HG03457 (cell line): ENCODE results near the gene FKBP15.
"Not testable (repeated sequence)": the region's sequence is repeated elsewhere in the genome, so short reads cannot be mapped to it uniquely, and the experiment has no call there.

Source experiments
- ATAC-seq: cut with Tn5 transposase; IDR thresholded peaks from one replicate; pipeline ENCODE4 v1.9.1; 2021; ENCODE audit warnings: moderate number of reproducible peaks; ENCODE audit not compliant: unreplicated experiment

The FKBP15 gene

DNA sequence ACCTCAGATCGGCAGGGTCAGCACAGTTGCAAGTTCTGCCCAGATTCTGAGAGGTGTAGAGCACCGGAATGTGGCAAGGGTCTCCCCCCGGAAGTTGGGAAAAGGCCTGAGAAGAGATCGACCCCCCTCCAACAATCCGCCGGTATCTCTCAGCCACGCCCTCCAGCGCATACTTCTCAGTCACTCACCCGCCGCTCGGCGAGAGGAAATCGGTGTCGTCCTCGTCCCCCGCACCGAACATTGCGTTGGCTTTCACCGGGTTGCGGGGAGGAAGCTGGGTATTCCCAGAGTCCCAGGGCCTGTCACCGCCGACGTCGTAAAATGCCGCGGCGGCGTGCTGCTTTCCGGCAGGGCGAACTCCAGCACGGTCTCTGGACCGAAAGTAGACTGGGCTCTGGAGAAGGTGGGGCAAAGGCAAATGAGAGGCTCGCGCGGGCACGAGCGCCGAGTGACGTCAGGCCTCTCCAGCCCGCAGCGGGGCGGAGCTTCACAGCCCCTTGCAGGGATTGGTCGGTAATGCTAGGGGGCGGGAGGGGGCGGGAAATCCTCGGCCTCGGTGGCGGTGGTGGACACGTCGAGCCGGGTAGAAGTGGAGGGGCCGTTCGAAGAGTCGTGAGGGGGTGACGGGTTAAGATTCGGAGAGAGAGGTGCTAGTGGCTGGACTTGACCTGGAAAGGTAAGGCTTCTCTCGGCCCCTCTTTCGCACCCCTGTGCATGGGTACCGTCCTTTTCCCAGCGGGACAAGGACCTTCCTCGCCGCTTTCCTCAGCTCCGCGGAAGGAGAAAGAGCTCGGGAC, at the start of gene FKBP15, which contains the start of gene SLC31A1:
TSS of gene FKBP15 (minus strand) at position 275 of the 797 bp plus-strand sequence. CDS start at position 241, 34 bp downstream.
TSS of gene SLC31A1 (plus strand) at position 542 of the 797 bp plus-strand sequence. CDS start 34,605 bp downstream, outside the sequence.
- peak; percentile 70 for ATAC-seq

GRCh38 chr9:113269871-113270270, 48.8 kb upstream of the FKBP15 start:
- no peak for ATAC-seq

DNA sequence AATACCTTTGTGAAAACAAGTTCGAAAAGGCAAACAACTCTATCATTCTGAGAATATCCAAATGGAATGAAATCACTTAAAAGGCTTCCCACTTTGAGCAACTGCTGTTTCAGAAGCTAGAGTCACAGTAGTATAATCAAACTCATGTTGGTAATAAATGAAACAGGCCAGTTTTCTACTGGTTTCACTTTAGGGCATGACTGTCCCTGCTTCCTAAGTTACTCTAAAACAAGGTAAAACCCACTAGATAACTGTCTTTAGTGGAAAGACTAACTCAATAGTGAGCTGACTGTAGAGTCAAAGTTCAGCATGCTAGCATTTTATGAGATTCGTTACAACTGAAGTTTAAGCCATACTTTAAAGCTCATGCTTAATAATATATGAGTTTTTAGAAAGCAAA, 48.3 kb upstream of the FKBP15 start:
- no peak for ATAC-seq

- no peak for ATAC-seq
These were observed 47.0 kb upstream of the FKBP15 start for GRCh38 chr9:113267911-113268566.

DNA sequence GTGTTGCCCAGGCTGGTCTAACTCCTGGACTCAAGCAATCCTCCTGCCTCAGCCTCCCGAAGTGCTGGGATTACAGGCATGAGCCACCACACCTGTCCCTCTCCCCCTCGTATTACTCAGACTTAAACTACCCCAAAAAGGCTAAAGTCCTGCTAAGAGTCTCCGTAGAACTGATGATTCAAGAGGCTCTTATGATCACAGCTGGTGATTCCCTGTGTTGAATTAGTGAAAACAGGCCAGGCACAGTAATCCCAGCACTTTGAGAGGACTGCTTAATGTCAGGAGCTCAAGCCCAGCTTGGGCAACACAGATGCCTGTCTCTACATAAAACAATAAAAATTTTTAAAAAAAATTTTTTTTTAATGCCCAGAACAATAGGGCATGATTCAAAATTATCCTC, 45.1 kb upstream of the FKBP15 start:
- ATAC-seq: no peak

DNA sequence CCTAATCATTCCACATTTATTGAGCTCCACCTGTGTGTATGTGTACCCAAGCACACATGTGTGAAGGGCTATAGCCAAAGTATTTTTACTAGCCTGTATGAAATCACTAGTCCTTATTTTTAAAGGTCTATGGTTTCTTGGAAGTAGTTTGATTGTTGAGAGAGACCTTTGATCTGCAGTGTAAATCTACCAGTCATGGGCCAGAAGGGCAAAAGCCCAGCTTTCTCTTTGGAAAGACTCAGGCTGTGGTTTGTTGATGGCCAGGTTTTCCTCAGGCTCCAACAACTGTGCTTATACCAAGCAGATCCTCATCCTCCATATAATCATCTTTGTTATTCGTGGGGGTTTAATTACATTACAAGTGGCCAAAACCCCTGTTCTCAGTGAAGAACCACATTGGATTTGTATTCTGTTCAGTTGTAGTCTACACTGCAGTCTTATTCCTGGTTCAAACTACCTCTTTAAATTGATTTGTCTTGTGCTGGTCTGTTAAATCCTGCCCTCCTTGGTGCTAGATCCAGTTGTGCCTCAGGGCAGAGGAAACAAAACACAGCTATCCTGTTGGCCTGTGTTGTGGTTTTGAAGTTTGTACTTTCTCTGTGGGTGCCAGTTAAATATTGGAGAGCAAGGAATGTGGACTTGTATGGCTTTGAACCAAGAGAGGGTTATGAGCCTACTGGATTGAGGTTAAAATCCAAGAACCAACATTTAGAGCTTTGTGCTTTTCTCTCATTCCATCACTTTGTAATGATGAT, 41.0 kb upstream of the FKBP15 start:
- no peak for ATAC-seq

DNA sequence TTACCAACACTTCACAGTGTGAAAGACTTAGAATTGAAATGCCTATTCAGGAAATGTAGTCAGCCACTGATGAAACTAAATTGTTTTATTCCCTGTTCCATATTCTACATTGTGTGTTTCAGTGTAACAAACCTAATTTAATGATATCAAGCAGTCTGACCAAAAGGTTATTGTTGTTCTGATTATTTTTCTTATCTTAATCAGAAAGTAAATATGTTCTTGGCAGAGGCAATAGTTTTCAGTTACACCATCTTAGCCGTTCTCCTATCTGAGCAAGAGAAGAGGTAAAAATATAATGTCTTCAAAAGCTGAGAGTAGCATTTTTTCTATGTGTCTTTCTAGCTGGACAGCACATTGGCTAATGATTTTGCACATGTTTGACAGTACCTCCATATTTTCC, 37.2 kb upstream of the FKBP15 start:
- no peak for ATAC-seq

- no peak for ATAC-seq
These were observed 36.8 kb upstream of the FKBP15 start for GRCh38 chr9:113257863-113258262.

GRCh38 chr9:113255438-113255837, 34.4 kb upstream of the FKBP15 start:
- ATAC-seq: no peak

DNA sequence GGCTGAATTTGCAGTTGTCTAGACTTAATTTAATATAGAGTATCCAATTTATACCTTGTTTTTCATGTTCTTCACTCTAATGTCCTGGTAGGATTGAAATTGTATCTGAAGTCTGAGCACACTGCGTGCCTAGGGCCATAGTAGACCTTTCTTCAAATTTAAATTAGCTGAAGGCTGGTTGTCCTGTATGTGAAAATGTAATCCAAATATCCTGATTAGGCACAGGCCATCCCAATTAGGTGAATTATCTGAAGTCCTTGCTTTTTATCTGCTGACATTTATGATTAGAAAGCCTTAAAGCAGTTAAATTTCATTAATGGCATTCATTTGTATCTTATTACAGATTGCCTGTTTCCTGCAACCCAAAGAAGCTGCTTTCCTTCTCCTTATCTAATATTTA, 33.9 kb upstream of the FKBP15 start:
- ATAC-seq: no peak

DNA sequence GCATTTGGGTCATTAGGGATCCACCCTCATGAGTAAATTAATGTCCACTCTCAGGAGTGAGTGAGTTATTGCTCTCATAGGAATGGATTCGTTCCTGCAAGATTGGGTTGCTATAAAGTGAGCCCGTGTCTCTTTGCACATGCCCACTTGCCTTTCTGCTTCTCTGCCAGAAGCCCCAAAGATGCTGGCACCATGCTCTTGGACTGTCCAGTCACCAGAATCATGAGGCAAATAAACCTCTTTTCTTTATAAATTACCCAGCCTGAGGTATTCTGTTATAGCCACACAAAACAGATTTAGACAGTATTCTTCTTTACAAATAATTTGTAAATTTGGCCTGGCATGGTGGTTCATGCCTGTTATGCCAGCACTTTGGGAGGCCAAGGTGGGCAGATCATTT, 29.7 kb upstream of the FKBP15 start:
- no peak for ATAC-seq

- ATAC-seq: not testable (repeated sequence)
These were observed 28.6 kb upstream of the FKBP15 start for GRCh38 chr9:113249661-113250060.

GRCh38 chr9:113247640-113248039, 26.6 kb upstream of the FKBP15 start:
- ATAC-seq: no peak

DNA sequence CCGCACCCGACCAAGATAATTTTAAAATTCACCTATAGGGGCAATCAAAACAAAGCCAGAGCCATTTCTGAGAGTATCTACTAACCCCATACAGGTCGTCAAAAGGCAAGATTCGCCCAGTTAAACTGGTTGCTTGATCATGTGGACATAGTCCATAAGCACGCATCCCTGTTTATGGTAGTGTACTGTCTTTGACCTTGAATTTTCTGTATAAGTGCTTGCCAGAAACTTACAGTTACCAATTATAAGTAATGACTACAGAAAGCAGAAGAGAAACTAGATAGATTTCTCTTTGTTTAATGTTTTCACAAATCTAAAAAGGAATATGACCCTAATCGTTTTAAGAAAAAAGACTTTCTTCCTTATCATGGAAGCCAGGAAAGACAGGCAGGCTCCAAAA, 25.9 kb upstream of the FKBP15 start:
- no peak for ATAC-seq

- ATAC-seq: no peak
These were observed 24.8 kb upstream of the FKBP15 start for GRCh38 chr9:113245894-113246293.

DNA sequence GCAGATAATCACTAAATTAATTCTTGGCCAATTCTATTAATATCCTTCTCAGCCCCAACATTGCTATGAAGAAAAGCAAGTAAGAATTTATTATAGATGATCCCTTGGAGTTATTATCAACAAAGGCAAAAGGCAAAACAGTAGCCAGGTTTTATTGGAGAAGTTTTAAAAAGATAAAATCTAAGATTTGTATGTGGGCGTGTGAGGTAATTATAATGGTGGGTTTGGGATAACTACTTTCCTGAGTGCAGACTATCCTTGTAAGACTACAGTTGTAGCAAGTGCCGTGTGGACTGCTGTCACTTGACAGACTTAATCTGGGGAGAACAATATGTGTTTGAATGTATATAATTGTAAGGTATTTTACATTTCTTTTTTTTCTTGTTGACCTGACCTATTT, 23.5 kb upstream of the FKBP15 start:
- no peak for ATAC-seq

GRCh38 chr9:113241161-113241560, 20.1 kb upstream of the FKBP15 start:
- ATAC-seq: no peak

DNA sequence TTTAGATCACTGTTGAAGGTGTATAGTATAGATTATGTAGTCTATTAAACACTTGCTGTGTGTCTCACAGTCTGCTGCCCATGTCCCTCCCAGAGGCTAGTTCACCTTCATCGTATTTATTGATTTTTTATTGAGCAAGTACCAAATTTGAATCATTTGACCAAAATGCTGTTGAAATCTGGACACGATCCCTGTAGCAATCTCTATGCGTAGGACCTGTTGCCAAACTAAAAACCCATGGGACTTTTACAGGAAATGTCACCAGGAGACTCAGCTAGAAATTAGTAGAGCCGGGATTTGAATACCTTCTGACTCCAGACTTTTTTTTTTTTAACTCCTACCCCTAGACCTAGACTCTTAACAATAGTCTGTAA, 17.8 kb upstream of the FKBP15 start:
- ATAC-seq: no peak

DNA sequence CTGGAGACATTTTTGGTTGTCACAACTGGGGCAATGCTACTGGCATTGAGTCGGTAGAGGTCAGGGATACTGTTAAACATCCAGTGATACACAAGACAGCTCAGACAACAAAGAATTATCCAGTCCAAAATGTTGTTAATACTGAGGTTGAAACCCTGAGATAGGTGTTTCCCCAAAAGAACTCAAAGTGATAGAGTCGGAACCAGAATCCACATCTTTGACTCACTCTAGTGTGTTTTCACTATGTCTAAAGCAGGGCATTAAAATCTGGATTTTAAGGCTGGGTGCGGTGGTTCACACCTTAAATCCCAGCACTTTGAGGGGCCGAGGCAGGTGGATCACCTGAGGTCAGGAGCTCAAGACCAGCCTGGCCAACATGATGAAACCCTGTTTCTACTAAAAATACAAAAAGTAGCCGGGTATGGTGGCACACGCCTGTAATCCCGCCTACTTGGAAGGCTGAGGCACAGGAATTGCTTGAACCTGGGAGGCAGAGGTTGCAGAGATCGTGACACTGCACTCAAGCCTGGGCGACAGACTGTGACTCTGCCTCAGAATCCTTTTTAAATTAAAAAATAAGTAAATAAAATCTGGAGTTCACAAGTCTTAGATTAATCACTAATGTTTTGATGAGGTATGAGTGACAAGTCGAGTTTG, 17.3 kb upstream of the FKBP15 start:
- no peak for ATAC-seq

DNA sequence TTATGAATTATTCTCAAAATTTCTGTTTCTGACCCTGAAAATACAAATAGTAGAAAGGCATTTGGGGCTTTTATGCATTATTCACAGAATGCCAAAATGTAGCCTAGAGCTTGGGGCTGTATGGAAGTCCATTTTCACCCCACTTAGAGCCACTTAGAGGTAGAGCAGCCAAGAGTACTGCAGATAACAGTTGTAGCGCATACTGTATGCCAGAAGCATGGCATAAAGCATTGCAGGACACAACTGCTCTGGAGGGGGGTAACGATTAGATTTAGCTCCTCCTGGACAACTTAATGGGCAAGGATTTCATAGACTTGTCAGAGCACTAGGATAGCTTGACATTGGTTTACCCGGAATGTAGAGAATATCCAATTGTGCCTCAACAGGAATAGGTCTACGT, 15.9 kb upstream of the FKBP15 start:
- no peak for ATAC-seq

DNA sequence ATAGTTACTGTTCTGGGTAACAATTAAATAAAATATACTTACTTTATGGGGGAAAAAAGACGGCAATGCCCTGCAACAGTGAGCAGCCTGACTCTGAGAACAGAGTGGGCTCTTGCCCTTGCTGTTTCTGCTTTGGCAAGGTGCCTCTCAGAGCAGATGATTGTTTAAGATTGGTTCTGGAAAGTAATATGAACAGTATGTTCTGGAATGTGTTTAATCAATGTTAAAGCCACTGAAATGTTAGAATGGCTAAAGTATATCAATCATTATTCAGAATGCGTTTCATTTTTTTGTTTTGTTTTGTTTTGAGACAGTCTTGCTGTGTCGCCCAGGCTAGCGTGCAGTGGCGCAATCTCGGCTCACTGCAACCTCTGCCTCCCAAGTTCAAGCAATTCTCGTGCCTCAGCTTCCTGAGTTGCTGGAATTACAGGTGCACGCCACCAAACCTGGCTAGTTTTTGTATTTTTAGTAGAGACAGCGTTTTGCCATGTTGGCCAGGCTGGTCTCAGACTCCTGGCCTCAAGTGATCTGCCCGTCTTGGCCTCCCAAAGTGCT, 14.7 kb upstream of the FKBP15 start:
- ATAC-seq: not testable (repeated sequence)
